DMS114 treated with DMSO at 0.1 percent for 48 hours (cell line): ENCODE data around the gene RAD52.
"Not testable (repeated sequence)": the region's sequence is repeated elsewhere in the genome, so short reads cannot be mapped to it uniquely, and the experiment has no call there.

Experiments used
- DNase-seq: peaks from one replicate; lab custom pipeline; 2025; ENCODE audit not compliant: unreplicated experiment; lab: John Stamatoyannopoulos, UW

The RAD52 gene

DNA sequence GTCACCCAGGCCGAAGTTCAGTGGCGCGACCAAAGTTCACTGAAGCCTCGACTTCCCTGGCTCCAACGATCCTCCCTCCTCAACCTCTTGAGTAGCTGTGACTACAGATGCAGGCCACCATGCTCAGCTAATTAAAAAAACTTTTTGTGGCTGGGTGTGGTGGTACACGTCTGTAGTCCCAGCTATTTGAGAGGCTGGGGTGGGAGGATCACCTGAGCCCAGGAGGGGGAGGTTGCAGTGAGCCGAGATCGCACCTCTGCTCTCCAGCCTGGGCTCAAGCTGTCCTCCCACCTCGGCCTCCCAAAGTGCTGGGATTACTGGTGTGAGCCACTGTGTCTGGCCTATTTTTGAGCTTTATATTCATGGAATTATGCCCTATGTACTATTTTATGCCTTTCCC, 18.1 kb upstream of the RAD52 start:
- DNase-seq, result no peak

- DNase-seq, result no peak
Observed at GRCh38 chr12:966724-967123, 17.2 kb upstream of the RAD52 start.

DNA sequence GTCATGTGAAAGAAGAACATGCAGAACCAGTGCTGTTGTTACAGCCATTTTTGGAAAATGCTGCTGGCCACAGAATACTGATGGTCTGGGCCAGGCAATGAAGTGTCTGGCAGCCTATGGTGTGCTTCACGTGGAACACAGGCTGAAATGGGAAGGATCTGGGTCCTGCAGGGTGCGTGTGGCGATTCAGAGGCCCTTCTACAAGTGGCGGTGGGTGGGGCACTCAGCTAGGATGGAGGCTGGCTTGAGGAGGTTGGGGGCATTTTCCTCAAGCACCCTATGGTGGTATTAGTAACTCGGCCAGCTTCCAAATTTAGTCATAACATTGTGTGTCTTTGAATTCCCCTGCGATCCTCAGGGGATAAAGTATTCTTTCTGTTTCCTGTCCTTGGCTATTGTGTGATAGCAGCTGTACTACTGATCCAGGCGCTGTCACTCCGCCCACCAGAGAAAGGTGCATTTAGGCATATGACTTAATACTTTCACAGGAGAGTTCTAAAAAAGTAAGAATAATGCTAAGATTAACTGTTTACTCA, 9.2 kb upstream of the RAD52 start:
- no peak for DNase-seq

DNA sequence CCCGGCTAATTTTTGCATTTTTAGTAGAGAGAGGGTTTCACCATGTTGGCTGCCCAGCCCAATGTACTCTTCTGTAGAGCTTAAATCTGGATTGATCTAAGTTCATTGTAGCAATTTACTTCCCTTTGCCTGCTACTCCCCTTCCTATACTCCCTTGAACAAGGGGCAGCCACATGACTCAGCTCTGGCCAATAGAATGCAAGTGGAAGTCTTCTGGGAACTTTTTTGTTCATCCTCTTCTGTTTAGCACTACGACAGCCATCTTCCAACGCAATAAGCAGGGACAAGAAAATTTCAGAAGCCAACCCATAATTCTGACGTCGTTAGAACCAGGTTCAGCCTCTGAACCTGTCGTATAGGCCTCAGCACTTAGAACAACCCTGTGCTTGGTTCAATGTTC, 6.4 kb upstream of the RAD52 start:
- no peak for DNase-seq

DNA sequence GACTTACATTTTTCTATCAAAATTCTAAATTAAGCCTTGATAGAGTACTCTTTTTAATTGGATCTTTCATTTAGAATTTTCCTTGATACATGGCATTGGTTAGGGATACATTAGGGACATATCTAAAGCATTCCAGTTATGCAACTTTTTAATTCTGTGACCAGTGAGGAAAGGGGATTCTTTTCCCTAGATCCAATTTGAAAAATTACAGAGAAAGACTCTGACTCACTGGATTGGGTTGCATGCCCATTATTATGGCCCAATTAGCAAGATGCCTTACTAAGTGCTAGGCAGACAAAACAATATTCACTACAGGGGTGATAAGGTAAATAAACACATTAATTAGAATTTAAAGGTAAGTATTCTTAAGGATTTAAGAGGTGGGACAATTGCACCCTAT, 5.2 kb upstream of the RAD52 start:
- DNase-seq, result no peak

DNA sequence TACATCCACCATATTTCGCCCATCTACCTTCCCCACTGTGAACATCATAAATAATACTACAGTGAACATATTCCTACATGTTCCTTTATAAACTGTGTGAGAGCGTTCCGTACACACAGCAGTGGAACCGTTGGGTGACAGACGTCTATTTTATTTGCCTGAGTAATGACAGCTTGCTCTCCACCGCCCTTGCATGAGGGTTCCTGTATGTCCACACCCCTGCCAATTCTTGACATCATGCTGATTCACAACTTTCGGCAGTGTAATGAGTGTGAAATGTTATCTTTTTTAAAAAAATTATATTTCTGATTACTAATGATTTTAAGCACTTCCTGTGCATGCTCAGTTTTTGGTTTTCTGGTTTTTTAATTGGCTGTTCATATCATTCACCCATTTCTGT, 4.3 kb upstream of the RAD52 start:
- no peak for DNase-seq

- DNase-seq, result no peak
Observed at GRCh38 chr12:951176-951575, 1.7 kb upstream of the RAD52 start.

DNA sequence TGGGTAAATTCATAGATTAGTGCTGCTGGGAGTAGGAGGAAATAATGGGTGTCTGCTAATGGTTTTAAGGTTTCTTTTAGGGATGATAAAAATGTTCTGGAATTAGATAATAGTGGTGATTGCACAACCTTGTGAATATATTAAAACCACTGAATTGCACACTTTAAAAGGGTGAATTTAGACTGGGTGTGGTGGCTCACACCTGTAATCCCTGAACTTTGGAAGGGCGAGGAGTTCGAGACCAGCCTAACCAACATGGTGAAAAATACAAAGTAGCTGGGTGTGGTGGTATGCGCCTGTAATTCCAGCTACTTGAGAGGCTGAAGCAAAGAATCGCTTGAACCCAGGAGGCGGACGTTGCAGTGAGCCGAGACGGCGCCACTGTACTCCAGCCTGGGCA, 1.3 kb downstream of the RAD52 start:
- no peak for DNase-seq

GRCh38 chr12:946631-947030, 2.9 kb downstream of the RAD52 start:
- no peak for DNase-seq

- no peak for DNase-seq
Observed at GRCh38 chr12:946212-946611, 3.3 kb downstream of the RAD52 start.

DNA sequence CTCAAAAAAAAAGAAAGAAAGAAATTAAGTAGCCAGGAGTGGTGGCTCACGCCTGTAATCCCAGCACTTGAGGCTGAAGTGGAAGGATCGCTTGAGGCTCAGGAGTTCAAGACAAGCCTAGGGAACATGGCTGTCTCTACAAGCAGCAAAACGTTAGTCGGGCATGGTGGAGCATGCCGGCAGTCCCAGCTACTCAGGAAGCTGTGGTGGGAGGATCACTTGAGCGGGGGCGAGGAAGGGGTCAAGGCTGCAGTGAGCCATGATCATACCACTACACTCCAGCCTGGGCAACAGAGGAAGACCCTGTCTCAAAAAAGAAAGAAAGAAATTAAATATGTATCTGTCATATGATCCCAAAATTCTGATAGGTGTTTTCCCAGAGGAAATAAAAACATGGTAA, 5.3 kb downstream of the RAD52 start:
- DNase-seq, result no peak

DNA sequence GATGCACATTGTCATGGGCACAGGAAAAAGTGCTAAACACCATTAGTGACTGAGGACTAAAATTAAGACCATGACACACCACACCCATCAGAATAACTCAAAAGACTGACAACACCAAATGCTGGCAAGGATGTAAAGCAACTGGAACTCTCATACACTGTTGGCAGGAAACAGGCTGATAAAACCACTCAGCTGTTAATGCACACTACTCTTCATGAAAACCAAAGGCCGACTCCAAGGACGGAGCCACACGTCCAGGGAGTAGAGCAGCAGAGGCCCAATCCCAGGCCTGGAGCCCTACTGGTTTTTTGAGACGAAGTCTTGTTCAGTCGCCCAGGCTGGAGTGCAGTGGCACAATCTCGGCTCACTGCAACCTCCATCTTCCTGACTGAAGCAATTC, 6.4 kb downstream of the RAD52 start:
- no peak for DNase-seq

GRCh38 chr12:938810-939209, 10.7 kb downstream of the RAD52 start:
- DNase-seq, result no peak

DNA sequence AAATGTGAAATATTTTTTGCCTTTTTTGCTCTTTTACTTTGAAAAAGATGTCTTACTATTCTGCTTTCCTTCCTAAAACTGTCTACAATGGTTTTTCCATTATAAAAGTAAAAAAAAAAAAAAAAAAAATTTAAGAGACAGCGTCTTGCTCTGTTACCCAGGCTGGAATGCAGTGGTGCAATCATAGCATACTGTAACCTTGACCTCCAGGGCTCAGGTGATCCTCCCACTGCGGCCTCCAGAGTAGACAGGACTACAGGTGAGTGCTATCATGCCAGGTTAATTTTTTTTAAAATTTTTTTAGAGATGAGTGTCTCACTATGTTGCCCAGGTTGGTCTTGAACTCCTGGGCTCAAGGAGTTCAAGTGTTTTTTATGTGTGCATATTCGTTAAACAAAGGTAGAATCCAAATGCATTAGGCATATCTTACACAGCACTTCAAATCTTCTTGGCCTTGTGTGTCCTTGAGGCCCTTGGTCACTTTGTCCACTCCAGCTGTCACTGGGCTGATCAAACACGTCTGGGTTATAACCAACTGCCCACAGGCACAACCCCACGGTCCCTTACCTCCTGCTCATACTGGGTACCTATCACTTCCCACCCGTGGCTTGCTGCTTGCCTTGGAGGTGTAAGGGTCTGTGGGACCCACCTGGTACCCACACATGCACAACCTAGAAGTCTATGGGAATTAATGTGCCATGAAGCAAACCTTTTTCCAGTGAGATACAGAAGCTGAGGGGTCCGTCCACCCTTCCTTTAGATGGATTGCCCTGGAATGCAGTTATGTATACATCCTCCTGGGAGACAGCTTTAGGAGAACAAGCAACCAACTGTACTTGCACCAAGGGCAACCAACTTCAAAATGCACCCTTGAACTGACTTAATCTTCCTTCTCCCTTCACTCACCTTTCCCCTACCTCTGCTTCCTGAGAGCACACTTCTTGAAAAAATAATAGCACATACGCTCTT, 12.8 kb downstream of the RAD52 start:
- DNase-seq, result no peak

- DNase-seq, result not testable (repeated sequence)
Observed at GRCh38 chr12:935891-936290, 13.6 kb downstream of the RAD52 start.

GRCh38 chr12:931591-931990, 17.9 kb downstream of the RAD52 start:
- DNase-seq, result no peak

DNA sequence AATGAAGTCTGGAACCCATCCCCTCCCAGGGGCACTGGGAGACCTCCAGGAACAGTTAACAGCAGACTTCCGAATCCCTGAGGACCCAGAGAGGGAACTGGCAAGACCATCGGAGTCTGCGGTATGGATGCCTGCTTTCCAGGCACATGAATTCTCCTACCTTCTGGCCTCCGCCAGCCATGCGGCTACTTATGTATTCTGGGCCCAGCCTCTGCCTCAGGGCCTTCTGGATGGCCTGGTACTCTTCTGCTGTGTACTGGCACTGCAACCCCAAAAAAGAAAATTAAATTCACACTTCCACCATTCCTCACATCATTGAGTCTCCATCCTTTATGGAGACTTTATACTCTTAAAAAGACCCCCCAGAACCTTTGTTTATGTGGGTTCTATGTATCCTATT, 18.4 kb downstream of the RAD52 start:
- no peak for DNase-seq

- DNase-seq, result no peak
Observed at GRCh38 chr12:926641-927040, 22.9 kb downstream of the RAD52 start.

DNA sequence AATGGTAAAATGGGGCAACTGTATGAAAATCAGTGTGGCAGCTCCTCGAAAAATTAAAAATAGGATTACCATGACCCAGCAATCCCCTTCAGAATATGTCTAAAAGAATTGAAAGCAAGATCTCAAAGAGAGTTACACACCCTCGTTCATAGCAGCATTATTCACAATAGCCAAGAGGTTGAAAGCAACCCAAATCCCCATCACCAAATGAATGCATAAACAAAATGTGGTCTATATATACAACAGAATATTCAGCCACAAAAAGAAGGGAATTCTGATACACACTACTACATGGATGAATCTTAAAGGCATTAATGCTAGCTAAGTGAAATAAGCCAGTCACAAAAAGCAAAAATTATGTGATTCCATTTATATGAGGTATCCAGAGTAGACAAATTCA, 27.2 kb downstream of the RAD52 start:
- no peak for DNase-seq

DNA sequence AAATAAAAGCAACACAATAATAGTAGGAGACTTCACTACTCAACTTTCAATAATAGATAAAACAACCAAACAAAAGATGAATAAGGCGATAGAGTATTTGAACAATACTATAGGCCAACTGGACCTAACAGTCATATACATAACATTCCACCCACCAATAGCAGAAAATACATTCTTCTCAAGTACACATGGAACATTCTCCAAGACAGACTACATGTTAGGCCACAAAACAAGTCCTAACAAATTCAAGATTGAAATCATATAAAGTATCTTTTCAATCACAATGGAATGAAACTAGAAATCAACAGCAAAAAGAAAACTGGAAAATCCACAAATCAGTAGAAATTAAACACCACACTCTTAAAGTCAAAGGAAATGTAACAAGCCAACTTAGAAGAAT, 28.8 kb downstream of the RAD52 start:
- DNase-seq, result no peak

- no peak for DNase-seq
Observed at GRCh38 chr12:916712-917445, 32.6 kb downstream of the RAD52 start.

DNA sequence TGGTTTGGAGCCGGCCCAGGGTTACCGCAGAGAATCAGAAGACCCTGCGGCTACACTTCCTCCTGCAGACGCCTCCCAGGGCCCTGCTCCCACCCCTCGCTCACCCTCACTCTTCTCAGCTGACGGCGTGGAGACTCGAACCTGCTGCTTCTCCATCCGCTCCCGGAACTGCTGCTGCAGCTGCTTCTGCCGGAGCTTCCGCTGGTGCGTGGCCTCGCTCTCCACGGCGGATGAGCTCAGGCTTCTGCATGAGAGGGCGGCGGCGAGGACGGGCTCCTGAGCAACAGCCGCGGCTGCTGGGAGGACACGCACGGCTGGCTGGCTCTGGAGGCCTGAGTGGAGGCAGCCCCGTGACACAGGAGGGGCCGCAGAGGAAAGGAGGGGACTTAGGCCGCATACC, 33.3 kb downstream of the RAD52 start:
- no peak for DNase-seq
